HepG2 (cell line): Measurements from ENCODE around the gene AREL1. TPM values are rescaled to one million over a fixed set of nuclear protein-coding genes. Genes with fewer than 3 reads are reported as not detected.

Experiments used
- ATAC-seq: fragments of 200-7000 bp; cut with Tn5 transposase; 3 replicates; pipeline ENCODE4 v1.9.1; 2020; ENCODE audit warnings: mild to moderate bottlenecking, moderate library complexity
- BruUV-seq: library from RNA; stranded (reverse); fragments of 400-500 nt; replicated peaks from 2 replicates; lab custom pipeline; 2021; lab: Mats Ljungman, UMichigan
- CTCF ChIA-PET: fragments of 300-600 bp; formaldehyde crosslinking; extraction: SDS; loops from one replicate; lab custom pipeline; 2021; ENCODE audit warnings: low total read pairs, inconsistent platforms, low intra/inter-chr PET ratio; lab: Yijun Ruan, JAX
- POLR2A ChIA-PET: fragments of 350-600 bp; sonication (Branson Sonifier 250); formaldehyde crosslinking; loops from one replicate; lab custom pipeline; 2020; ENCODE audit warnings: antibody characterized with exemption, inconsistent platforms; lab: Yijun Ruan, JAX
- DNase-seq: peaks from one replicate; pipeline ENCODE4 v3.0.0-alpha.2; 2015; ENCODE audit warnings: low spot score
- FAIRE-seq: peaks from 3 replicates; lab custom pipeline; 2011; peaks lifted over from hg19 to GRCh38; lab: Jason Lieb, UNC
- H2AFZ ChIP-seq: one replicate; pipeline ENCODE4 v1.6.1; 2011; ENCODE audit warnings: low read length, inconsistent platforms
- H3K27ac ChIP-seq: fragments of 300-600 bp; 3 replicates; pipeline ENCODE4 v1.8.0; 2011; ENCODE audit warnings: mixed run types, mild to moderate bottlenecking, mixed read lengths, low read length, inconsistent platforms; ENCODE audit not compliant: insufficient read depth; ENCODE audit errors: extremely low read length
- H3K27me3 ChIP-seq, 2 experiments: fragments of 200-600 bp in 1 of 2; 2 replicates in 1 of 2; 3 replicates in 1 of 2; pipeline versions ENCODE4 v1.6.0 to v1.8.0; 2011; ENCODE audit warnings: low read length in 2 of 2, mild to moderate bottlenecking in 2 of 2, moderate library complexity in 2 of 2, inconsistent platforms in 1 of 2; ENCODE audit not compliant: insufficient read depth in 2 of 2, control insufficient read depth in 1 of 2
- H3K36me3 ChIP-seq, 2 experiments: fragments of 200-600 bp in 1 of 2; replicated peaks in 1 of 2; 2 replicates in 1 of 2; 3 replicates in 1 of 2; pipeline versions ENCODE4 v1.5.1 to v1.8.0; 2011; ENCODE audit warnings: low read length in 2 of 2, inconsistent platforms in 1 of 2; ENCODE audit not compliant: insufficient read depth in 2 of 2, control insufficient read depth in 1 of 2
- H3K4me1 ChIP-seq: 2 replicates; pipeline ENCODE4 v1.5.1; 2012; ENCODE audit warnings: low read length, inconsistent platforms; ENCODE audit not compliant: insufficient read depth
- H3K4me2 ChIP-seq: 2 replicates; pipeline ENCODE4 v1.6.0; 2011; ENCODE audit warnings: low read depth, low read length, inconsistent platforms
- H3K4me3 ChIP-seq, 3 experiments: fragments of 200-600 bp in 1 of 3; sonication (generic), shearing (Covaris generic) in 1 of 3; replicated peaks in 1 of 3; 2 replicates each; pipeline ENCODE4 v1.5.1; 2011 to 2016; ENCODE audit warnings: low read length in 3 of 3, inconsistent platforms in 2 of 3, low read depth in 2 of 3, mild to moderate bottlenecking in 2 of 3, control low read depth in 1 of 3, mixed read lengths in 1 of 3; ENCODE audit not compliant: insufficient read depth in 1 of 3
- H3K79me2 ChIP-seq: one replicate; pipeline ENCODE4 v1.6.1; 2011; ENCODE audit warnings: low read length, inconsistent platforms; ENCODE audit not compliant: insufficient read depth
- H3K9ac ChIP-seq: 2 replicates; pipeline ENCODE4 v1.6.0; 2011; ENCODE audit warnings: mild to moderate bottlenecking, low read depth, low read length, inconsistent platforms; ENCODE audit not compliant: insufficient read depth
- H3K9me3 ChIP-seq: 2 replicates; pipeline ENCODE4 v1.5.1; 2012; ENCODE audit warnings: mild to moderate bottlenecking, low read length
- H4K20me1 ChIP-seq: 2 replicates; pipeline ENCODE4 v1.6.0; 2011; ENCODE audit warnings: inconsistent platforms, mild to moderate bottlenecking, low read length, moderate library complexity; ENCODE audit not compliant: insufficient read depth
- CEBPG ChIP-seq: IDR thresholded peaks from 2 replicates; pipeline ENCODE4 v1.6.1; 2016
- FOXJ3 ChIP-seq: sonication (generic); formaldehyde crosslinking; IDR thresholded peaks from 2 replicates; pipeline ENCODE4 v1.4.0; 2020; ENCODE audit warnings: missing genetic modification reagents, mild to moderate bottlenecking, borderline replicate concordance
- KAT2B ChIP-seq: fragments of 150-350 bp; IDR thresholded peaks from 2 replicates; pipeline ENCODE4 v1.6.1; 2014; ENCODE audit warnings: low read depth, low read length, borderline replicate concordance
- MIER2 ChIP-seq: IDR thresholded peaks from 2 replicates; pipeline ENCODE4 v1.6.1; 2016; ENCODE audit warnings: missing biosample characterization, missing genetic modification reagents
- PHF20 ChIP-seq: sonication (generic); formaldehyde crosslinking; IDR thresholded peaks from 2 replicates; pipeline ENCODE4 v1.5.0; 2020; ENCODE audit warnings: mild to moderate bottlenecking, missing genetic modification reagents
- SRSF9 ChIP-seq: fragments of 200-400 bp; formaldehyde crosslinking; IDR thresholded peaks from 2 replicates; pipeline ENCODE4 v1.6.1; 2018; ENCODE audit warnings: borderline replicate concordance, mild to moderate bottlenecking, low read depth, low read length; ENCODE audit not compliant: insufficient read depth, poor library complexity, severe bottlenecking
- YEATS4 ChIP-seq: sonication (generic); formaldehyde crosslinking; IDR thresholded peaks from 2 replicates; pipeline ENCODE4 v1.4.0; 2020; ENCODE audit warnings: missing genetic modification reagents, borderline replicate concordance
- ZEB1 ChIP-seq: IDR thresholded peaks from 2 replicates; pipeline ENCODE4 v1.6.1; 2012; ENCODE audit warnings: mild to moderate bottlenecking, low read depth, inconsistent platforms; ENCODE audit not compliant: insufficient replicate concordance
- ZNF614 ChIP-seq: IDR thresholded peaks from 2 replicates; pipeline ENCODE4 v1.6.1; 2018; ENCODE audit warnings: missing biosample characterization, missing genetic modification reagents, inconsistent platforms, borderline replicate concordance
- ZNF878 ChIP-seq: sonication (generic); formaldehyde crosslinking; IDR thresholded peaks from 2 replicates; pipeline ENCODE4 v1.8.1; 2023; ENCODE audit warnings: mild to moderate bottlenecking, missing genetic modification reagents, moderate library complexity
- ZSCAN22 ChIP-seq: sonication (generic); formaldehyde crosslinking; IDR thresholded peaks from 2 replicates; pipeline ENCODE4 v1.4.0; 2020; ENCODE audit warnings: mild to moderate bottlenecking, missing genetic modification reagents
- ZSCAN30 ChIP-seq: sonication (generic); formaldehyde crosslinking; IDR thresholded peaks from 2 replicates; pipeline ENCODE4 v1.5.0; 2020; ENCODE audit warnings: mild to moderate bottlenecking, missing genetic modification reagents
- WGBS: methylation state at CpG from one replicate; pipeline ENCODE4 v1.1.6; 2017; ENCODE audit warnings: low lambda C conversion rate; 5-methylcytosine and 5-hydroxymethylcytosine counted together
- in situ Hi-C: cut with HindIII; loops from 2 replicates; pipeline ENCODE4 v1.10.0; 2017; ENCODE audit warnings: low pct_unique_long_range_greater_than_20kb; ENCODE audit not compliant: extremely low pct_ligation_motif_present
- intact Hi-C: fragments of 100-400 bp; cut with micrococcal nuclease; formaldehyde crosslinking; loops from one replicate; pipeline ENCODE4 v1.10.0; 2022; ENCODE audit not compliant: unreplicated experiment
- polyA plus RNA-seq, 8 experiments: library from polyadenylated mRNA; depleted of rRNA in 3 of 8; stranded (reverse) in 7 of 8; unstranded in 1 of 8; fragments of >200 nt; fragmentation: Illumina TruSeq in 4 of 8; extraction: Trizol in 4 of 8; gene quantifications; 2 replicates each; pipeline versions ENCODE4 v1.2.1 to v1.2.3, GENCODE V29; 2011 to 2016; ENCODE audit warnings: low read depth in 4 of 8, missing spikeins in 1 of 8, mixed read lengths in 1 of 8; ENCODE audit not compliant: insufficient read depth in 1 of 8
- total RNA-seq, 5 experiments: library from RNA; depleted of rRNA; stranded (reverse); fragments of >200 nt; fragmentation: Illumina TruSeq; extraction: Trizol; gene quantifications; 2 replicates each; pipeline ENCODE4 v1.2.3, GENCODE V29; 2016; ENCODE audit warnings: low read depth in 1 of 5

The AREL1 gene
- total and polyA plus RNA-seq, 2 of the 13 experiments (the other 11 are each of a cell fraction or from before 2014, with no cell fraction given) = 21.3 to 25.4 TPM

DNA sequence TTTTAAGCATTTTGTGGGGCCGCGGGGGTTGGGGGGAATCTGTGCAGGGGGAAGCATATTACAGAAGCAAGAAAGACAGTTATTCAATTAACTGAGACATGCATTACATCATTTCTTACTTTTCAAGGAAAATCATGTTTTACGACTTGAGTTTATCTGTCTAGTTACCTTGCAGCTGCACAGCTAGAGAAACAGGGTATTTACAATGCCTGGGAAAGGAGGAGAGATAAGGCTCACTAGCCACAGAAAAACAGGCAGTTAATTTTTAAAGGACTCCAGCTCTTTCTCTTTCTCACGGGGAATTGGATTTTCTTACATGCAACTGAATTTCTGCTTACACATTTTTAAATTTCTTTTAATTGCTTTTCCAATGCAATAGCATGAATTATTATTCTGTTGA is 22.2 kb upstream of the AREL1 start:
- Histone ChIP-seq H3K4me2 (no peak overlapping the region), H3K27ac (no peak overlapping the region)
- no peak for ATAC-seq

DNA sequence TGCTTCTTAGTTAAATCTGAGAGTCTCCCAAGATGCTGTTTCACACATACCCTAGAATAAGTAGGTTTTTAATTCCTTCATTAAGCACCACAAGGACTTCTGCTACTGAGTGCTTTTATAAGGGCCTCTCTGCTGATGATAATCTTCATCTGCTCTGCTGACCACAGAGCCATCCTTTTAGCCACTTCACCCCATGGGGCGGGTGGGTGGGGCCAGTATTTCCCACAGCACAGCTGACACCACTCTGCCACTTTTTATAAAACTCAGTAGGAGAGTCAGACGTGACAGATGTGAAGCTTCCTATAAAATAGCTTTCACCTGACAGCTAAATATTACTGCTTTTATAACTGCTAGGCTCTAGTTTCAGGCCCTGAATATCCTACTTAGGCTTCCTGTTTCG is 20.3 kb upstream of the AREL1 start:
- intact Hi-C loops = no loop called here
- no peak overlapping the region for H3K4me3 ChIP-seq
- in situ Hi-C loops = no loop called here
- CTCF ChIA-PET = no interaction called here
- POLR2A ChIA-PET = no interaction called here
- no peaks in the 10 kb centered on the region for H4K20me1 ChIP-seq
- no peaks in the 10 kb centered on the region for H3K4me1 ChIP-seq
- H3K79me2 ChIP-seq = no peaks in the 10 kb centered on the region
- BruUV-seq = no TSS peak
- no peak overlapping the region for H3K4me2 ChIP-seq
- no peak overlapping the region for H2AFZ ChIP-seq
- DNase-seq (no peak), FAIRE-seq (no peak), ATAC-seq (no peak)
- no peaks in the 10 kb centered on the region for H3K9me3 ChIP-seq
- WGBS = 92% methylated on average over 3 of the region's 3 CpGs
- no peak for TF ChIP-seq MIER2 (CRISPR knock-in tag)
- no peak for TF ChIP-seq ZSCAN30 (CRISPR knock-in tag)
- no peak for TF ChIP-seq ZNF614 (CRISPR knock-in tag)
- TF ChIP-seq YEATS4 (CRISPR knock-in tag) = no peak
- TF ChIP-seq PHF20 (CRISPR knock-in tag) = no peak
- TF ChIP-seq FOXJ3 (CRISPR knock-in tag) = no peak
- TF ChIP-seq ZSCAN22 = no peak
- no peak for TF ChIP-seq ZNF878 (CRISPR knock-in tag)
- TF ChIP-seq SRSF9 = no peak
- H3K9ac ChIP-seq = no peak overlapping the region
- no peak overlapping the region for H3K27ac ChIP-seq
- H3K36me3 ChIP-seq = peaks cover 3 to 25% of the 10 kb centered on the region in 2 experiments
- no peaks in the 10 kb centered on the region for H3K27me3 ChIP-seq

More for the DNA sequence above, 22.2 kb upstream of the AREL1 start:
- POLR2A ChIA-PET = no interaction called here
- in situ Hi-C loops = no loop called here
- TF ChIP-seq ZEB1 (no peak), KAT2B (no peak), CEBPG (no peak)
- TF ChIP-seq, all 625 proteins: peak for 0
- WGBS = 97% methylated on average over 4 of the region's 4 CpGs
- intact Hi-C loops = no loop called here
- Histone ChIP-seq H3K9me3 (no peaks in the 10 kb centered on the region), H3K79me2 (no peaks in the 10 kb centered on the region), H3K27me3 (no peaks in the 10 kb centered on the region), H3K36me3 (peaks cover 3 to 25% of the 10 kb centered on the region in 2 experiments), H4K20me1 (no peaks in the 10 kb centered on the region), H3K9ac (no peak overlapping the region), H2AFZ (no peak overlapping the region), H3K4me1 (no peaks in the 10 kb centered on the region), H3K4me3 (no peak overlapping the region)
- no peak for DNase-seq
- TSS peak; percentile 41 for BruUV-seq
- CTCF ChIA-PET = no interaction called here
- no peak for FAIRE-seq
